GM19395 (cell line): ENCODE results near the gene REM2.
A peak's percentile ranks its signal among the peaks of the same experiment; 100 is the strongest.
"Not testable (repeated sequence)": the region's sequence is repeated elsewhere in the genome, so short reads cannot be mapped to it uniquely, and the experiment has no call there.

Experiments used
- ATAC-seq: cut with Tn5 transposase; IDR thresholded peaks from one replicate; pipeline ENCODE4 v1.9.1; 2021; ENCODE audit warnings: mild to moderate bottlenecking, moderate library complexity; ENCODE audit not compliant: unreplicated experiment

REM2 gene

GRCh38 chr14:22896356-22896755 lies 13.3 kb downstream of the REM2 start:
- no peak for ATAC-seq

DNA sequence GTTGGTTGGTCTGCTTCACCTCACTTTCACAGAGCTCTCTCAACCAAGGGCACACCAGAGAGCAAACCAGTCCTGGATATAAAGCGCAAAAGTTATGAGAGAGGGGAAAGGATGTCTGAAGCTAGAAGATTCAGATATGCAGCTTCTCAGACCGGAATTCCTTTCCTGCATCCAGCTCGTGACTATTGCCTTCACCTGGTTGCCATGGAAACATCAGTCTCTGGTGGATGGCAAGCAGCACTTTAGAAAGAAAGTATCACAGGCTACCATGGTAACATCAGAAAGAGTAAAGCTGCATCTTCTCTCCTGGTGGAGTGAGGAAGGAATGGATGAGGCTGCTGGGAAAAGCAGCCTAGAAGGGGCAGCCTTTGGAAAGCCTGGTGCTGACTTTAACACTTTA lies 13.7 kb downstream of the REM2 start:
- no peak for ATAC-seq

GRCh38 chr14:22897357-22897756 lies 14.3 kb downstream of the REM2 start:
- ATAC-seq = no peak

DNA sequence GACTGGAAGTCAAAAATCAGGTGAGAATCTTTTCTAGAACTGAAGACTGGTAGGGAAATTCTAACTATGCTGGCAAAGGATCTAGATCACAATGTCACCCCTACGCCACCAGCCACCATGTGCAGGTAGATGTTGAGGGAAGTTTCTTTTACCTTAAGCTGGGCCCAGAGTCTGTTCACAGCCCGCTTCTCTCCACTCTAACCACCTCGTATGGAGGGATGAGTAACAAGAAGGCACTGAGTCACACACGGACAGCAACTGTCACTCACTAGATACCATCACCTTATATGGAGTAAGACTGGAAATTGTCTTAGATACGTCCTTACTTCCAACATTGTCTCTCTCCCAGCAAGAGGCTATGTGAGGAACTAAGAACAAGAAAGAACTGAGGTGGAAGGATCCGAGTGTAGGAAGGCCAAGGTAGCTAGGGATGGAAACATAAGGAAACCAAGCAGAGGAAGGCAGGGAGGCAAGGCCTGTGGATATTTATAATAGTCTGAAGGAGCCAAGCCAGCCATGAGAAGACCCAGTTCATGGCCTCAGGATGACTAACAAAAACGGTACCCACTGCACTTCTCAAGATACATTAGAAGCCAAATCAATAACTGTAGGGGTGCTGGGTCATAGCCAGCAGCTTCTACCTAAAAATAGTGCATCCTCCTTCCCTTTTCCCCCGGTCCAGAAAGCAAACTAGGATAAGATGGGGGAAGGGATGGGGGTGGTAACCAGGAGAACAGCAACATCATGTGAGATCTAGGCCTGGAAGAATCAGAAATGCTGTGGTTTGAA lies 15.5 kb downstream of the REM2 start:
- ATAC-seq = no peak

- ATAC-seq = no peak
Measured at GRCh38 chr14:22900081-22900799, 17.2 kb downstream of the REM2 start.

- no peak for ATAC-seq
Measured at GRCh38 chr14:22901799-22902198, 18.8 kb downstream of the REM2 start.

DNA sequence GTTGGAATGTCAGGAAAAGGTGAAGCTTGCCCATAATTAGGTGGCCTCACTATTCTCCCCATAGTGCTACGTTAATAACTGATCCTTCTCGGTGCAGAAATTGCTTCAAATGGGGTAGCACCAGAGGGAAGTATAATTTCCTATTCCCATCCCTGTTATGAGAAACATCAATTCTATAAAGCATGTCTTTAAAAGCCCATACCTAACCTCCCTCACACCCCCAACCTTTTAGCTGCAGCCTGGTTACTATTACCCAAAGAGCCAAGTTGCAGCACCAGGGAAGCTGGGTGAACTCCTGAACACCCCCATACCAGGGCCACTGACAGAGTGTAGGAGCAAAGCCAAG lies 20.7 kb downstream of the REM2 start:
- no peak for ATAC-seq

DNA sequence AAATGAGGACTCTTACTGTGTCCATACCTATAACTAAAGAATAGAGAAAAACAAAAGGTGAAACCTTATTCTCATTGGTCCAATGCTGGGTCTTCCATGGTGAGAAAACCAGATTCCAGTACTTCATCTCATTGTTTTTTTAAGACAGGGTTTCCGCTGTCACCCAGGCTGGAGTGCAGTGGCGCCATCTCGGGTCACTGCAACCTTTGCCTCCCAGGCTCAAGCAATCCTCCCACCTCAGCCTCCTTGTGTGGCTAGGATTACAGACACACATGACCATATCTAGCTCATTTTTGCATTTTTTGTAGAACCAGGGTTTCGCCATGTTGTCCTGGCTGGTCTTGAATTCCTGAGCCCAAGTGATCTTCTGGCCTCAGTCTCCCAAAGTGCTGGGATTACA lies 22.6 kb downstream of the REM2 start:
- ATAC-seq = no peak

- no peak for ATAC-seq
Measured at GRCh38 chr14:22906073-22906472, 23.1 kb downstream of the REM2 start.

DNA sequence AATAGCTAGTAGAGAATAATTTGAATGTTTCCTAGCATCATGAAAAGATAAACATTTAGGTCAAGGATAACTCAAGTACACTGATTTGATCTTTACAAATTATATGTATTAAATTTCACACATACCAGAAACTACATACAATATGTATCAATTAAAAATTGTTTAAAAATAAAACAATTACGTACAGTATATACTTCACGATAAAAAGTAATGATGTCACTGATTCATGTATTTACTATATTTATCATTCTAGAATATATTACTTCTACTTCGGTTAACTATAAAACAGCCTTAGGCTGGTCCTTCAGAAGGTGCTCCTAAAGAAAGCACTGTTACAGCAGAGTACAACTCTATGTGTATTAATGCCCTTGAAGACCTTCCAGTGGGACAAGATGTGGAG lies 24.4 kb downstream of the REM2 start:
- no peak for ATAC-seq

- no peak for ATAC-seq
Measured at GRCh38 chr14:22908601-22909000, 25.6 kb downstream of the REM2 start.

DNA sequence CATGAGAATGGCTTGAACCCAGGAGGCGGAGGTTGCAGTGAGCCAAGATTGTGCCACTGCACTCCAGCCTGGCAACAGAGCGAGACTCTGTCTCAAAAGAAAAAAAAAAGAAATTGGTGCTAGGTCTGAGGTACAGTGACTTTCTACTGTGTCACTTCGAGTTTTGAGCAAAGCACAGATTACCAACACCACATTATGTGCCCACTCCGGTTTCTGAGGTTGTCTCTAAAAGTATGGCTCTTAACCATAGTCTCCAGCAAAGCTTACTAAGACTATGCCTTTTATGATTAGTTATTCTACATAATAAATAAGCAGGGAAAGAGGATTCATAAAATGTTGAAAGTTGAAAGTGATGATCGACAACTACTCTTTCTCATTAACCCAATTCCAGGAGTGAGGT lies 27.9 kb downstream of the REM2 start:
- no peak for ATAC-seq

GRCh38 chr14:22914836-22915235 lies 31.8 kb downstream of the REM2 start:
- ATAC-seq = not testable (repeated sequence)

- no peak for ATAC-seq
Measured at GRCh38 chr14:22915886-22916521, 33.0 kb downstream of the REM2 start.

DNA sequence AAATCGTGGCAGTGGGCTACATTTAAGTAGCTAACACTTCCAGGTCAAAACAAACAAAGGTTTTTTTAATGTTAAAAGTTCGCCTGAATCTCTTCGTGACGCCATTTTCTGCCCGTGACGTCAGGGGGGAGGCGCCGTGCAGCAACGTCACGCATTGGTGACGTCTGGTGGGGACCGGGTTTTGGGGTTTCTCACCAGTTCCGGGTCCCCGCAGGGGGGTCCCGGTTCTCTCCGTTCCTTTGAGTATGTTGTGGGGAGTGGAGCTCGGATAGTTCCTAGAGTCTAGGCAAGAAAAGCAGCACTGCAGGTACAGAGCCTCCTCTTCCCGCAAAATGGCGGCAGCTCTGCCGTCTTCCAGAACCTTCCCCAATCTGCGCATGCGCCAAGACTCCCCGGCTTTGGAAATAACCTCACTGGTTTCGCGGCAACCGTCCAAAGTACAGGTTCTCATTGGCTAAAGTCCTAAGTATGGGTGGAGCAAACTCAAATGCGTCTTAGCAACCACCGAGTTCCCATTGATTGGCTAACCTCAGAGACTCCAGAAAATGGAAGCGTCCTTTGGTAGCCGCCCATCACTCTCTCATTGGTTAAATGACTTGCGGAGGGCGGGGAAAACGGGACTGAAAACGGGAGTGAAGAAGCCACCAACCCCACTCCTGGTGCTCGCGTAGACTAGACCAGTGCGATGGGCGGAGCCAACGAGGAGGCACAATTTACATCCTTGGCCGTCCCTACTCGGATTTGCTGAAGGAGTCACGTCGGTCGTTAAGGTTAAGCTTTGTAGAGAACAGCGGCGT lies 36.0 kb downstream of the REM2 start, which contains the start of gene RBM23:
Gene RBM23 (minus strand): TSS at position 346 of the 797 bp plus-strand sequence.
- ATAC-seq = peak; percentile 91

DNA sequence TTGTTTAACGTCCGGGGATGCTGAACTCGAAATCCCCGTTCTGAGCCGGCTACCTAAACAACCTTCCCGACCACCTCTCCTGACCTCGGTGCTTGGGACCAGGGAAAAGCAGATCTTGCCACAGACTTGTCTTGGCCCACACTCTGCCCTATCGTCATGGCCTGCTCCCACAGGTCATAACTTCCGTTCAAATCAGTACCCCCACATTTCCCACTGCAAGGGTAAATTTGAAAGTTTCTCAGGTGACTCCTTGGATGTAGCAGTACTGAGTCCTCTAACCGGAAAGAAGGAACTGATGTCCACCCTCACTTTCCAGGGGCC lies 36.5 kb downstream of the REM2 start:
- ATAC-seq = peak; percentile 31

DNA sequence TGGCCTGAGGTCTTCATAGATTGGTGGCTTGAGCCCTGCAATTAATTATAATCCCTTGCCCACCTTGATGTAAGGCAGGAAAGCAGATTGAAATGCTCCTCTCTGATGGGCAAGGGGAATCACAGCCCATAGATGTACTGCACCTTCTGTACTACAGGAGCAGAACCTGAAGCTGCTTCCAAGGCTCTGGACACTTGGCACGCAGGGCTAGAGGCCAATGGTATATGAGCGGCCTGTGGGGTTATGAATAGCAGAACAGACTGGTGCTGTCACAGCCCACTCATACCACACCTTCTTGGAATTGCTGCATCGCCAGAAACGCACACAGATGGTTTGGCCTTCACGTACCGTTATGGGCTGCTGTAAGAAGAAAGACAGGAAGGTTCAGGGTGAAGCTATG lies 37.7 kb downstream of the REM2 start:
- ATAC-seq = no peak

GRCh38 chr14:22922294-22922693 lies 39.3 kb downstream of the REM2 start:
- no peak for ATAC-seq

DNA sequence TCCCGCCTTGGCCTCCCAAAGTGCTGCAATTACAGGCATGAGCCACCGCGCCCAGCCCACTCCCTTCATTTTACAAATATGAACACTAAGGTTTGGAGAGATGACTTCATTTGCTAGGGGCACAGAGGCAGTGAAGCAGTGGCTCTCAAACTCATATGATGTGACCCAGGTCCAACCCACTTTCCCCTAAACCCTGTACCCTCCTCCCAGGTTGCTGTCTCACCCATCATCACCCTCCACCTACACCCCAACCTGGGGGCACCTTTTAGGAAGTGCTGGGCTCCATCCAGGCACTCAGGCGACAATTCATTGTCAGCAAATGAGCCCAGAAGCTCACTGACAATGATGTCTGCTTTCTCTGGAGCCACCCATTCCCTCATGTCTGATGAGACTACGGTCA lies 40.7 kb downstream of the REM2 start:
- ATAC-seq = no peak

DNA sequence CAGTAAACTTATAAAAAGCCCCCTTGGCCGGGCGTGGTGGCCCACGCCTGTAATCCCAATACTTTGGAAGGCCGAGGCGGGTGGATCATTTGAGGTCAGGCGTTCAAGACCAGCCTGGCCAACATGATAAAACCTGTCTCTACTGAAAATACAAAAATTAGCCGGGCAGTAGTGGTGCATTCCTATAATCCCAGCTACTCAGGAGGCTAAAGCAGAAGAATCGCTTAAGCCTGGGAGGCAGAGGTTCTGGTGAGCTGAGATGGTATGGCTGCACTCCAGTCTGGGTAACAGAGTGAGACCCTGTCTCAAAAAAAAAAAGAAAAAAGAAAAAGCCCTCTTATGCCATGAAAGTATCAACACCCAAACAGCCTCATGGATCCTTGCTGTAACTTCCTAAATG lies 42.5 kb downstream of the REM2 start:
- no peak for ATAC-seq

- ATAC-seq = no peak
Measured at GRCh38 chr14:22926316-22926715, 43.3 kb downstream of the REM2 start.
